B cell (primary cell): ENCODE measurements around the gene POU2AF1. TPM values are rescaled to one million over a fixed set of nuclear protein-coding genes. Genes with fewer than 3 reads are reported as not detected.

Experiments used
- ATAC-seq: fragments of 200-7000 bp; cut with Tn5 transposase; one replicate; pipeline ENCODE4 v1.10.0; 2021; ENCODE audit warnings: low read depth, mild to moderate bottlenecking, moderate number of reproducible peaks, moderate library complexity
- CTCF ChIA-PET: fragments of 350-600 bp; sonication (Branson Sonifier 250); formaldehyde crosslinking; loops from one replicate; lab custom pipeline; 2021; ENCODE audit warnings: antibody characterized with exemption, inconsistent platforms; lab: Charles Lee
- POLR2A ChIA-PET: fragments of 350-600 bp; sonication (Branson Sonifier 250); formaldehyde crosslinking; loops from one replicate; lab custom pipeline; 2021; ENCODE audit warnings: antibody characterized with exemption; lab: Charles Lee
- DNase-seq: peaks from one replicate; pipeline ENCODE4 v3.0.0; 2013
- H2AFZ ChIP-seq: 2 replicates; pipeline ENCODE4 v1.6.1; 2012; ENCODE audit warnings: mild to moderate bottlenecking, low read depth, low read length; ENCODE audit not compliant: insufficient read depth, poor library complexity, severe bottlenecking
- H3K27ac ChIP-seq, 2 donors: 1 replicate in 1 of 2; 2 replicates in 1 of 2; pipeline ENCODE4 v1.5.1; 2012 to 2013; ENCODE audit warnings: low read length in 2 of 2, mild to moderate bottlenecking in 2 of 2, moderate library complexity in 1 of 2
- H3K27me3 ChIP-seq, 4 experiments: fragments of 200-600 bp in 1 of 4; sonication (generic) in 1 of 4; replicated peaks in 1 of 4; 1 replicate in 2 of 4; 2 replicates in 2 of 4; pipeline versions ENCODE4 v1.6.1 to v1.7.0; 2013 to 2016; ENCODE audit warnings: low read length in 3 of 4, mild to moderate bottlenecking in 2 of 4, mixed read lengths in 1 of 4, moderate library complexity in 1 of 4; ENCODE audit not compliant: insufficient read depth in 4 of 4, control insufficient read depth in 3 of 4; ENCODE audit errors: control extremely low read depth in 1 of 4
- H3K36me3 ChIP-seq, 2 experiments: replicated peaks in 1 of 2; 1 replicate in 1 of 2; 2 replicates in 1 of 2; pipeline versions ENCODE4 v1.6.1 to v1.7.1; 2013; ENCODE audit warnings: low read length in 1 of 2; ENCODE audit not compliant: insufficient read depth in 2 of 2, control insufficient read depth in 1 of 2; ENCODE audit errors: control extremely low read depth in 1 of 2, extremely low read depth in 1 of 2
- H3K4me1 ChIP-seq, 2 donors: fragments of 200-600 bp in 1 of 2; sonication (generic) in 1 of 2; 1 replicate in 1 of 2; 2 replicates in 1 of 2; pipeline versions ENCODE4 v1.5.1 to v1.6.1; 2013 to 2017; ENCODE audit warnings: low read length in 2 of 2; ENCODE audit not compliant: control insufficient read depth in 2 of 2, insufficient read depth in 2 of 2
- H3K4me2 ChIP-seq: replicated peaks from 2 replicates; pipeline ENCODE3; 2012; ENCODE audit warnings: mild to moderate bottlenecking, low read depth, low read length; ENCODE audit not compliant: poor library complexity, severe bottlenecking
- H3K4me3 ChIP-seq, 5 experiments: fragments of 200-600 bp in 1 of 5; sonication (generic) in 1 of 5; 1 replicate in 3 of 5; 2 replicates in 2 of 5; pipeline versions ENCODE4 v1.5.1 to v1.7.0; 2011 to 2016; ENCODE audit warnings: low read length in 4 of 5, mild to moderate bottlenecking in 4 of 5, low read depth in 2 of 5, control low read depth in 1 of 5, moderate library complexity in 1 of 5; ENCODE audit not compliant: insufficient read depth in 1 of 5; ENCODE audit errors: control extremely low read depth in 1 of 5, extremely low read depth in 1 of 5
- H3K79me2 ChIP-seq: fragments of 200-600 bp; sonication (generic); one replicate; pipeline ENCODE4 v1.6.0; 2016; ENCODE audit warnings: low read length; ENCODE audit not compliant: control insufficient read depth, insufficient read depth
- H3K9ac ChIP-seq: fragments of 200-600 bp; sonication (generic); 2 replicates; pipeline ENCODE4 v1.6.1; 2017; ENCODE audit warnings: mild to moderate bottlenecking, low read length, moderate library complexity
- H3K9me3 ChIP-seq, 3 donors: one replicate each; pipeline versions ENCODE4 v1.6.1 to v1.7.1; 2013; ENCODE audit warnings: low read length in 2 of 3; ENCODE audit not compliant: control insufficient read depth in 2 of 3, insufficient read depth in 1 of 3; ENCODE audit errors: control extremely low read depth in 1 of 3
- H4K20me1 ChIP-seq: 2 replicates; pipeline ENCODE4 v1.6.0; 2012; ENCODE audit warnings: mild to moderate bottlenecking, low read length; ENCODE audit not compliant: insufficient read depth, control insufficient read depth, poor library complexity, severe bottlenecking
- H3K27ac Mint-ChIP-seq: one replicate; pipeline ENCODE4 v1.8.0; 2021; ENCODE audit warnings: mixed read lengths
- H3K27me3 Mint-ChIP-seq: one replicate; pipeline ENCODE4 v1.8.0; 2021; ENCODE audit warnings: mixed read lengths
- H3K4me1 Mint-ChIP-seq: one replicate; pipeline ENCODE4 v1.8.0; 2021; ENCODE audit warnings: mixed read lengths
- H3K4me3 Mint-ChIP-seq: one replicate; pipeline ENCODE4 v1.8.0; 2021; ENCODE audit warnings: mixed read lengths
- H3K9me3 Mint-ChIP-seq: one replicate; pipeline ENCODE4 v1.8.0; 2022; ENCODE audit warnings: mixed read lengths; ENCODE audit not compliant: insufficient read depth
- CTCF ChIP-seq: fragments of 200-600 bp; IDR thresholded peaks from one replicate; pipeline ENCODE4 v1.8.0; 2022; ENCODE audit warnings: antibody characterized with exemption, mild to moderate bottlenecking
- EZH2 ChIP-seq: IDR thresholded peaks from 2 replicates; pipeline ENCODE4 v1.6.1; 2012; ENCODE audit warnings: borderline replicate concordance, low read depth, mild to moderate bottlenecking, moderate library complexity, low read length; ENCODE audit not compliant: insufficient read depth, poor library complexity, severe bottlenecking
- WGBS: methylation state at CpG from one replicate; pipeline ENCODE4 v1.1.5; 2013; ENCODE audit warnings: missing lambda C conversion rate; ENCODE audit not compliant: insufficient coverage; 5-methylcytosine and 5-hydroxymethylcytosine counted together
- intact Hi-C: fragments of 100-400 bp; cut with micrococcal nuclease; formaldehyde crosslinking; loops from one replicate; pipeline ENCODE4 v1.10.0; 2022
- polyA plus RNA-seq: library from polyadenylated mRNA; depleted of rRNA; stranded (reverse); fragments of >200 nt; gene quantifications from 2 replicates; pipeline ENCODE4 v1.2.3, GENCODE V29; 2012
- total RNA-seq, 2 donors: library from RNA; stranded (reverse); fragments of 120-200 nt in 1 of 2; gene quantifications; 1 replicate in 1 of 2; 2 replicates in 1 of 2; pipeline versions ENCODE4 v1.2.3 to v1.2.4, GENCODE V29; 2013 to 2022

POU2AF1 gene
- total and polyA plus RNA-seq, 2 donors (not counting 1 experiment from before 2014, with no cell fraction given): 308 to 407 TPM

GRCh38 chr11:111400595-111400994, 21.5 kb upstream of the POU2AF1 start:
- Mint-ChIP-seq H3K27me3 (no peaks in the 10 kb centered on the region), H3K27ac (peak overlapping the region; percentile 93), H3K4me3 (peak overlapping the region; percentile 88), H3K9me3 (peaks cover 2% of the 10 kb centered on the region), H3K4me1 (peaks cover 70% of the 10 kb centered on the region)
- Histone ChIP-seq H3K9me3 (peaks cover 0 to 14% (median 8%) of the 10 kb centered on the region in 3 donors), H3K9ac (no peak overlapping the region), H3K27ac (peak overlapping the region in 1 of 2 donors; percentile 86), H3K79me2 (peaks cover 6% of the 10 kb centered on the region), H3K4me3 (no peak overlapping the region), H2AFZ (peak overlapping the region; percentile 38), H4K20me1 (no peaks in the 10 kb centered on the region), H3K36me3 (no peaks in the 10 kb centered on the region), H3K4me1 (peaks cover 51% of the 10 kb centered on the region in 2 donors), H3K4me2 (peak overlapping the region; percentile 69), H3K27me3 (no peaks in the 10 kb centered on the region)
- DNase-seq: peak; percentile 6
- intact Hi-C loops: no loop called here
- CTCF ChIA-PET: interaction anchor here (1.0 to 6.1 kb wide), 6 partner anchors 9 to 118 kb away, joined by 3 to 163 read pairs (median 12); partner anchors contain the start of gene POU2AF1
- POLR2A ChIA-PET: interaction anchor here (1.0 to 4.5 kb wide), 6 partner anchors 9 to 22 kb away, joined by 3 to 63 read pairs (median 14); partner anchors contain the start of gene POU2AF1
- no peak for ATAC-seq
- TF ChIP-seq EZH2 (no peak), CTCF (no peak)

GRCh38 chr11:111399187-111400031, 20.3 kb upstream of the POU2AF1 start:
- H3K4me2 ChIP-seq: peak overlapping the region; percentile 69
- H3K9me3 Mint-ChIP-seq: no peaks in the 10 kb centered on the region
- no peaks in the 10 kb centered on the region for H4K20me1 ChIP-seq
- H3K4me1 ChIP-seq: peaks cover 57 to 58% of the 10 kb centered on the region in 2 donors
- peak overlapping the region; percentile 13 for H2AFZ ChIP-seq
- H3K27ac ChIP-seq: peak overlapping the region; percentile 72 to 86
- TF ChIP-seq CTCF: no peak
- TF ChIP-seq EZH2: no peak
- POLR2A ChIA-PET: interaction anchor here (0.7 to 4.5 kb wide), 11 partner anchors 8 to 117 kb away, joined by 3 to 63 read pairs (median 4); partner anchors contain the start of gene POU2AF1
- CTCF ChIA-PET: interaction anchor here (0.7 to 6.1 kb wide), 22 partner anchors 9 to 116 kb away, joined by 3 to 163 read pairs (median 5); partner anchors contain the start of gene POU2AF1
- peak overlapping the region; percentile 88 for H3K4me3 Mint-ChIP-seq
- 71% methylated on average over 5 of the region's 7 CpGs for WGBS
- peak overlapping the region; percentile 44 for H3K9ac ChIP-seq
- peak overlapping the region in 4 of 5 experiments; percentile 0 to 45 (median 34) for H3K4me3 ChIP-seq
- H3K4me1 Mint-ChIP-seq: peaks cover 73% of the 10 kb centered on the region
- intact Hi-C loops: loop anchor here (1.0 kb wide), 1 partner anchor 11 kb away; no protein-coding TSS in a partner anchor
- H3K79me2 ChIP-seq: peaks cover 17% of the 10 kb centered on the region
- peak; percentile 55 for ATAC-seq
- H3K9me3 ChIP-seq: peaks cover 0 to 12% (median 6%) of the 10 kb centered on the region in 3 donors
- peak overlapping the region; percentile 93 for H3K27ac Mint-ChIP-seq
- DNase-seq: peak; percentile 52
- H3K27me3 ChIP-seq: no peaks in the 10 kb centered on the region
- no peaks in the 10 kb centered on the region for H3K27me3 Mint-ChIP-seq
- H3K36me3 ChIP-seq: no peaks in the 10 kb centered on the region
